Osteoblast (primary cell): Measurements from ENCODE around the gene DET1. TPM values are rescaled to one million over a fixed set of nuclear protein-coding genes. Genes with fewer than 3 reads are reported as not detected.
"Not testable (repeated sequence)": the region's sequence is repeated elsewhere in the genome, so short reads cannot be mapped to it uniquely, and the experiment has no call there.

Experiments used
- DNase-seq: peaks from one replicate; pipeline ENCODE4 v3.0.0; 2011; ENCODE audit warnings: low spot score, mixed read lengths; ENCODE audit not compliant: insufficient read length; ENCODE audit errors: missing footprints
- H2AFZ ChIP-seq: 2 replicates; pipeline ENCODE4 v1.6.0; 2011; ENCODE audit warnings: mild to moderate bottlenecking, low read length
- H3K27ac ChIP-seq: 2 replicates; pipeline ENCODE4 v1.5.1; 2011; ENCODE audit warnings: mild to moderate bottlenecking, low read depth, low read length, moderate library complexity
- H3K27me3 ChIP-seq: 2 replicates; pipeline ENCODE4 v1.6.0; 2012; ENCODE audit warnings: mild to moderate bottlenecking, control low read depth, inconsistent platforms, low read length, moderate library complexity; ENCODE audit not compliant: insufficient read depth
- H3K36me3 ChIP-seq: 2 replicates; pipeline ENCODE4 v1.5.1; 2011; ENCODE audit warnings: mild to moderate bottlenecking, low read length, control low read depth, moderate library complexity; ENCODE audit not compliant: insufficient read depth
- H3K4me1 ChIP-seq: 2 replicates; pipeline ENCODE4 v1.5.1; 2011; ENCODE audit warnings: mild to moderate bottlenecking, low read length, control low read depth, moderate library complexity; ENCODE audit not compliant: insufficient read depth
- H3K4me2 ChIP-seq: 2 replicates; pipeline ENCODE4 v1.6.0; 2011; ENCODE audit warnings: mild to moderate bottlenecking, low read length; ENCODE audit not compliant: insufficient read depth
- H3K4me3 ChIP-seq: fragments of 200-600 bp; sonication (generic); 3 replicates; pipeline ENCODE4 v1.5.1; 2012; ENCODE audit warnings: mild to moderate bottlenecking, low read length, inconsistent platforms; ENCODE audit not compliant: insufficient read depth
- H3K79me2 ChIP-seq: 2 replicates; pipeline ENCODE4 v1.6.0; 2012; ENCODE audit warnings: mild to moderate bottlenecking, low read length, control low read depth, inconsistent platforms; ENCODE audit not compliant: insufficient read depth
- H3K9me3 ChIP-seq: 2 replicates; pipeline ENCODE4 v1.5.1; 2011; ENCODE audit warnings: low read depth, low read length, control low read depth
- H4K20me1 ChIP-seq: 2 replicates; pipeline ENCODE4 v1.6.0; 2012; ENCODE audit warnings: mild to moderate bottlenecking, low read length, control low read depth; ENCODE audit not compliant: insufficient read depth
- total RNA-seq: library from RNA; depleted of rRNA; stranded (reverse); fragments of >200 nt; gene quantifications from 2 replicates; pipeline ENCODE4 v1.2.3, GENCODE V29; 2012
- TF ChIP-seq, protein P1 (sequence below): IDR thresholded peaks from 2 replicates; pipeline ENCODE4 v1.5.1; 2011; ENCODE audit warnings: mild to moderate bottlenecking, low read depth, low read length, moderate library complexity; ENCODE audit errors: extremely low read depth

Gene DET1
- total RNA-seq, 1 donor, result 7.6 TPM

GRCh38 chr15:88472225-88472624, 74.3 kb downstream of the DET1 start:
- no peak for DNase-seq
- H3K4me2 ChIP-seq, result no peak overlapping the region
- no peaks in the 10 kb centered on the region for H3K9me3 ChIP-seq
- peaks cover 11% of the 10 kb centered on the region for H3K4me1 ChIP-seq
- no peak overlapping the region for H2AFZ ChIP-seq
- no peaks in the 10 kb centered on the region for H4K20me1 ChIP-seq
- no peaks in the 10 kb centered on the region for H3K27me3 ChIP-seq
- TF ChIP-seq, protein P1, sequence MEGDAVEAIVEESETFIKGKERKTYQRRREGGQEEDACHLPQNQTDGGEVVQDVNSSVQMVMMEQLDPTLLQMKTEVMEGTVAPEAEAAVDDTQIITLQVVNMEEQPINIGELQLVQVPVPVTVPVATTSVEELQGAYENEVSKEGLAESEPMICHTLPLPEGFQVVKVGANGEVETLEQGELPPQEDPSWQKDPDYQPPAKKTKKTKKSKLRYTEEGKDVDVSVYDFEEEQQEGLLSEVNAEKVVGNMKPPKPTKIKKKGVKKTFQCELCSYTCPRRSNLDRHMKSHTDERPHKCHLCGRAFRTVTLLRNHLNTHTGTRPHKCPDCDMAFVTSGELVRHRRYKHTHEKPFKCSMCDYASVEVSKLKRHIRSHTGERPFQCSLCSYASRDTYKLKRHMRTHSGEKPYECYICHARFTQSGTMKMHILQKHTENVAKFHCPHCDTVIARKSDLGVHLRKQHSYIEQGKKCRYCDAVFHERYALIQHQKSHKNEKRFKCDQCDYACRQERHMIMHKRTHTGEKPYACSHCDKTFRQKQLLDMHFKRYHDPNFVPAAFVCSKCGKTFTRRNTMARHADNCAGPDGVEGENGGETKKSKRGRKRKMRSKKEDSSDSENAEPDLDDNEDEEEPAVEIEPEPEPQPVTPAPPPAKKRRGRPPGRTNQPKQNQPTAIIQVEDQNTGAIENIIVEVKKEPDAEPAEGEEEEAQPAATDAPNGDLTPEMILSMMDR, result no peak
- H3K4me3 ChIP-seq, result no peak overlapping the region
- H3K27ac ChIP-seq, result no peak overlapping the region
- H3K36me3 ChIP-seq, result peaks cover 39% of the 10 kb centered on the region
- peaks cover 32% of the 10 kb centered on the region for H3K79me2 ChIP-seq

DNA sequence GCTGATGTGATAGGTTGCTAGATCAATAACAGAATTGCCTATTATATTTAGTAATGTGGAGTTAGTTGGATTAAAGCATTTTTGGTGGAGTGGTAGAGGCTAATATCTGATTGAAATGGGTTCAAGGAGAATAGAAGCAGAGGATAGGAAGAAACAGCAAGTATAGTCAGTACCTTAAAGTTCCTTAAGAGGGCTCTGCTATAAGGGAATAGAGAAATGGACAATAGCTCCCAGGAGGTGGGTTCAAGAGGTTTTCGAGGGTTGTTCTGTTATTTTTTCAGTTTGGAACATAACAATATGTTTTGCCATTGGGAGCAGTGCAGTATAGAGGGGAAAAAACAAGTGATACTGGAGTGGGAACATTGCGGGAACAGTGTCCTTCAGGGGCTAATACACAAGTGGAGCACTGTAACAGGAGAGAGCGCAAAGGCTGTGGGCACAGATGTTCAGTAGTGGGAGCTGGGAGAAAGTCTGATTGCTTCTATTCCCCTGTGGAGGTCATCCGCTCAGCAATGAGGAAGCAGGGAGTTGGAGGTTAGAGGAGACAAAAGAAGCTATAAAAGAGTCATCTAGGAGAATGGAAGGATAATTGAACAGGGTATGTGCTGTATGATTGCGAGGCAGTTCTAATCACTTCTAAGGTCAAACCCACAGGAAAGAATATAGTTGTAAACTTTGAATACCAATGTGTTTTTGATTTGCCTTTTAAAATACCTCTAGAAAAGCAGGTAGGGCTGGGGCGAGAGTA, 75.7 kb downstream of the DET1 start:
- no peak for DNase-seq
- Histone ChIP-seq H4K20me1 (no peaks in the 10 kb centered on the region), H3K9me3 (no peaks in the 10 kb centered on the region), H3K4me1 (peaks cover 19% of the 10 kb centered on the region), H3K27ac (no peak overlapping the region), H3K27me3 (no peaks in the 10 kb centered on the region), H3K4me3 (no peak overlapping the region), H2AFZ (no peak overlapping the region), H3K79me2 (peaks cover 40% of the 10 kb centered on the region), H3K4me2 (no peak overlapping the region), H3K36me3 (peaks cover 34% of the 10 kb centered on the region)
- TF ChIP-seq, protein P1, result peak; percentile 15

- Histone ChIP-seq H3K4me2 (no peak overlapping the region), H3K4me3 (no peak overlapping the region), H3K9me3 (no peaks in the 10 kb centered on the region), H3K4me1 (peaks cover 24% of the 10 kb centered on the region), H3K27ac (no peak overlapping the region), H4K20me1 (no peaks in the 10 kb centered on the region), H3K27me3 (no peaks in the 10 kb centered on the region), H3K79me2 (peaks cover 40% of the 10 kb centered on the region), H3K36me3 (peaks cover 34% of the 10 kb centered on the region), H2AFZ (no peak overlapping the region)
- no peak for DNase-seq
- TF ChIP-seq, protein P1, result no peak
These were observed 77.2 kb downstream of the DET1 start for GRCh38 chr15:88469321-88469720.

GRCh38 chr15:88468721-88469120, 77.8 kb downstream of the DET1 start:
- not testable (repeated sequence) for DNase-seq, H3K27ac ChIP-seq, H3K9me3 ChIP-seq, H2AFZ ChIP-seq, H4K20me1 ChIP-seq, H3K27me3 ChIP-seq
- peaks cover 39% of the 10 kb centered on the region for H3K36me3 ChIP-seq
- peaks cover 24% of the 10 kb centered on the region for H3K4me1 ChIP-seq
- H3K4me2 ChIP-seq, result peak overlapping the region; percentile 86
- peaks cover 40% of the 10 kb centered on the region for H3K79me2 ChIP-seq
- peak overlapping the region; percentile 87 for H3K4me3 ChIP-seq
